ENCODE results near the gene NBAS.

Gene NBAS

DNA sequence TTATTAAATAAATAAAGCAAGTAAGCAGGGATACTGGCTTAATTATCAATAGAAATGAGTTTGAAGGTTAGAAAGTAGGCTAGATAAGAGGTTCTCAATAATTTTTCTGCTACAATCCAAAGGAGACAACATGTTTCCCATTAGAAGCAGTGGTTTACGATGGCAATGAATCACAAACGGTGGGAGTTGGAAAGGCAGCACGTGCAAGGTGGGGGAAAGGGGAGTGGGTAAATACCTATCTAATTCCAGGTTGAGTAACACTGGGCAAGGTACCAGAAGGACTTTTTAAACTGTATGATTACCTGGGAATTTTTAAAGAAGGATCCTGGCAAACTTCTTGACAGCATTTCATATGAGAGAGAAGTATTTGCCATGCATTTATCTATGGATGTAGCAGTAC lies 289.9 kb downstream of the NBAS start:
- TF ChIP-seq, protein P1, sequence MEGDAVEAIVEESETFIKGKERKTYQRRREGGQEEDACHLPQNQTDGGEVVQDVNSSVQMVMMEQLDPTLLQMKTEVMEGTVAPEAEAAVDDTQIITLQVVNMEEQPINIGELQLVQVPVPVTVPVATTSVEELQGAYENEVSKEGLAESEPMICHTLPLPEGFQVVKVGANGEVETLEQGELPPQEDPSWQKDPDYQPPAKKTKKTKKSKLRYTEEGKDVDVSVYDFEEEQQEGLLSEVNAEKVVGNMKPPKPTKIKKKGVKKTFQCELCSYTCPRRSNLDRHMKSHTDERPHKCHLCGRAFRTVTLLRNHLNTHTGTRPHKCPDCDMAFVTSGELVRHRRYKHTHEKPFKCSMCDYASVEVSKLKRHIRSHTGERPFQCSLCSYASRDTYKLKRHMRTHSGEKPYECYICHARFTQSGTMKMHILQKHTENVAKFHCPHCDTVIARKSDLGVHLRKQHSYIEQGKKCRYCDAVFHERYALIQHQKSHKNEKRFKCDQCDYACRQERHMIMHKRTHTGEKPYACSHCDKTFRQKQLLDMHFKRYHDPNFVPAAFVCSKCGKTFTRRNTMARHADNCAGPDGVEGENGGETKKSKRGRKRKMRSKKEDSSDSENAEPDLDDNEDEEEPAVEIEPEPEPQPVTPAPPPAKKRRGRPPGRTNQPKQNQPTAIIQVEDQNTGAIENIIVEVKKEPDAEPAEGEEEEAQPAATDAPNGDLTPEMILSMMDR (IDR thresholded peaks at IDR 0.05; ENCODE audit: low read depth, low read length) = no peak
- H3K4me3 ChIP-seq (replicated peaks in 1 of 2; ENCODE audit: low read depth in 2 of 2, low read length in 2 of 2) = no peak overlapping the region
- DNase-seq (ENCODE audit: low read depth in 2 of 2) = no peak

GRCh38 chr2:15269043-15269442 lies 292.1 kb downstream of the NBAS start:
- no peak overlapping the region for H3K4me3 ChIP-seq (replicated peaks in 1 of 2; ENCODE audit: low read depth in 2 of 2, low read length in 2 of 2)
- no peak for DNase-seq (ENCODE audit: low read depth in 2 of 2)
- TF ChIP-seq, protein P1 (IDR thresholded peaks at IDR 0.05; ENCODE audit: low read depth, low read length) = no peak

DNA sequence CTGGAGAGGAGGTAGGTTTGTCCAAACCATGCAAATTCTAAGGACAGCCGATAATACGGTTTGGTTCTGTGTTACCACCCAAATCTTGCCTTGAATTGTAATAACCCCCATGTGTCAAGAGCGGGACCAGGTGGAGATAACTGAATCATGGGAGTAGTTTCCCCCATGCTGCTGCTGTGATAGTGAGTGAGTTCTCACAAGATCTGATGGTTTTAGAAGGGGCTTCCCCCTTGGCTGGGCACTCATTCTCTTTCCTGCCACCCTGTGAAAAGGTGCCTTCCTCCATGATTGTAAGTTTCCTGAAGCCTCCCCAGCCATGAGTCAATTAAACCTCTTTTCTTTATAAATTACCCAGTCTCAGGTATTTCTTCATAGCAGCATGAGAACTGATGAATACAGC lies 295.2 kb downstream of the NBAS start:
- TF ChIP-seq, protein P1 (IDR thresholded peaks at IDR 0.05; ENCODE audit: low read depth, low read length) = no peak
- H3K4me3 ChIP-seq (replicated peaks in 1 of 2; ENCODE audit: low read depth in 2 of 2, low read length in 2 of 2) = no peak overlapping the region
- DNase-seq (ENCODE audit: low read depth in 2 of 2) = no peak

GRCh38 chr2:15263976-15264685 lies 297.0 kb downstream of the NBAS start:
- no peak for DNase-seq (ENCODE audit: low read depth in 2 of 2)
- TF ChIP-seq, protein P1 (IDR thresholded peaks at IDR 0.05; ENCODE audit: low read depth, low read length) = no peak
- no peak overlapping the region for H3K4me3 ChIP-seq (replicated peaks in 1 of 2; ENCODE audit: low read depth in 2 of 2, low read length in 2 of 2)

DNA sequence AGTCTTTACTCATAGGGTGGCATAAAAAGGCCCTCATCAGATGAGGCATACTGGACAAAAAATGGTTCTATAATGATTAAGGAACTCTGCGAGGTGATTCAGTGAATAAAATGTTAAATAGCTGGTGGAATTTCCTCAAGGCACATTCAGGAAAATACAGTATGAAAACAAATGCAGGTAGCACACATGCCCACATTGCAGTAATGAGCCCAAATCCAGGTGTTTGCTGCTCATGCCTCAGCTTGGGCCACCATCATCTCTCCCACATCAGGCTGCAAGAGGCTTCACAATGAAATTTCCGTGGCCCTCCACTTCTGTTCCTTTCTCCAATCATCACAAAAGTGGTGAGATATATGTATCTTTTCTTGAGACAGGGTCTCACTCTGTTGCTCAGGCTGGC lies 298.3 kb downstream of the NBAS start:
- TF ChIP-seq, protein P1 (IDR thresholded peaks at IDR 0.05; ENCODE audit: low read depth, low read length) = no peak
- DNase-seq (ENCODE audit: low read depth in 2 of 2) = no peak
- no peak overlapping the region for H3K4me3 ChIP-seq (replicated peaks in 1 of 2; ENCODE audit: low read depth in 2 of 2, low read length in 2 of 2)

- TF ChIP-seq, protein P1 (IDR thresholded peaks at IDR 0.05; ENCODE audit: low read depth, low read length) = no peak
- H3K4me3 ChIP-seq (replicated peaks in 1 of 2; ENCODE audit: low read depth in 2 of 2, low read length in 2 of 2) = no peak overlapping the region
- DNase-seq (ENCODE audit: low read depth in 2 of 2) = no peak
These were observed 300.3 kb downstream of the NBAS start for GRCh38 chr2:15260835-15261234.

DNA sequence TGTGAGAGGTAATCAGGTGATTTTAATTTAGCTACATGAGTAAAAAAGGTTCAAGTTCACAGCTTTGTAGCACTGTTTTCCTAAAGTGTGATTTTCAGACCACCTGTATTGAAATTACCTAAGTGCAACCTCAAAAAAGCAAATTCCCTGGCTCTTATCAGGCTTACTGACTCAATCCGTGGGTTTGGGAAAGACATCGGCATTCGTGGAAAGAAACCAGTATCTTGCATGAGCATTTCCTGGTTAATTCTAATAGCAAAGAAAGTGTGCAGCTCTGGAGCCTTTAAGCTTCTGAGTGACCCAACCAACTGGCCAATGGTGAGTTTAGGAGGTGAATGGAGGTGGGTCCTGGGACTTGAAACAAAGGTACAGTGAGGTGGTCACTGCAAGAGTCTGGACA lies 300.9 kb downstream of the NBAS start:
- TF ChIP-seq, protein P1 (IDR thresholded peaks at IDR 0.05; ENCODE audit: low read depth, low read length) = no peak
- DNase-seq (ENCODE audit: low read depth in 2 of 2) = no peak
- H3K4me3 ChIP-seq (replicated peaks in 1 of 2; ENCODE audit: low read depth in 2 of 2, low read length in 2 of 2) = no peak overlapping the region

Measured in cardiac fibroblast (primary cell).